Endothelial cell of umbilical vein (primary cell): Measurements from ENCODE around the gene C1orf115. TPM values are rescaled to one million over a fixed set of nuclear protein-coding genes. Genes with fewer than 3 reads are reported as not detected.

Experiments used
- BruUV-seq: library from RNA; stranded (reverse); fragments of 400-500 nt; replicated peaks from 2 replicates; lab custom pipeline; 2021; lab: Mats Ljungman, UMichigan
- CTCF ChIA-PET: fragments of 300-600, 350-600 bp; sonication (Branson Sonifier 250); formaldehyde crosslinking; loops from one replicate; lab custom pipeline; 2021; ENCODE audit warnings: antibody characterized with exemption, inconsistent platforms; lab: Charles Lee
- POLR2A ChIA-PET: fragments of 300-600, 350-600 bp; sonication (Branson Sonifier 250); formaldehyde crosslinking; loops from one replicate; lab custom pipeline; 2021; ENCODE audit warnings: antibody characterized with exemption, inconsistent platforms; lab: Charles Lee
- DNase-seq: peaks from one replicate; pipeline ENCODE4 v3.0.0-alpha.2; 2011; ENCODE audit warnings: low read depth, low spot score
- FAIRE-seq: peaks from 2 replicates; lab custom pipeline; 2011; peaks lifted over from hg19 to GRCh38; lab: Jason Lieb, UNC
- H2AFZ ChIP-seq: 2 replicates; pipeline ENCODE4 v1.6.0; 2012; ENCODE audit warnings: low read depth, low read length, control low read depth, inconsistent platforms
- H3K27ac ChIP-seq: 2 replicates; pipeline ENCODE4 v1.5.1; 2011; ENCODE audit warnings: low read depth, mild to moderate bottlenecking, control low read depth, low read length, moderate library complexity; ENCODE audit not compliant: insufficient read depth
- H3K27me3 ChIP-seq, 2 experiments: 2 replicates each; pipeline versions ENCODE4 v1.6.0 to v1.6.1; 2011; ENCODE audit warnings: low read length in 2 of 2, mixed read lengths in 1 of 2; ENCODE audit not compliant: control insufficient read depth in 2 of 2, insufficient read depth in 2 of 2
- H3K36me3 ChIP-seq, 2 experiments: 2 replicates in 1 of 2; 3 replicates in 1 of 2; pipeline ENCODE4 v1.5.1; 2011; ENCODE audit warnings: low read length in 2 of 2, mild to moderate bottlenecking in 1 of 2, moderate library complexity in 1 of 2; ENCODE audit not compliant: control insufficient read depth in 2 of 2, insufficient read depth in 2 of 2; ENCODE audit errors: extremely low read depth in 1 of 2
- H3K4me1 ChIP-seq: 3 replicates; pipeline ENCODE4 v1.5.1; 2011; ENCODE audit warnings: mild to moderate bottlenecking, low read length; ENCODE audit not compliant: control insufficient read depth, insufficient read depth; ENCODE audit errors: extremely low read depth
- H3K4me2 ChIP-seq: 2 replicates; pipeline ENCODE4 v1.6.1; 2011; ENCODE audit warnings: low read length, control low read depth, mixed read lengths; ENCODE audit not compliant: insufficient read depth
- H3K4me3 ChIP-seq, 3 experiments: fragments of 200-600 bp in 1 of 3; sonication (generic), shearing (Covaris generic) in 1 of 3; replicated peaks in 1 of 3; 2 replicates each; pipeline ENCODE4 v1.5.1; 2011 to 2016; ENCODE audit warnings: control low read depth in 3 of 3, low read length in 3 of 3, mild to moderate bottlenecking in 2 of 3, inconsistent platforms in 1 of 3, low read depth in 1 of 3, moderate library complexity in 1 of 3; ENCODE audit not compliant: insufficient read depth in 1 of 3
- H3K79me2 ChIP-seq: 2 replicates; pipeline ENCODE4 v1.6.0; 2012; ENCODE audit warnings: low read length, inconsistent platforms; ENCODE audit not compliant: control insufficient read depth, insufficient read depth
- H3K9ac ChIP-seq: replicated peaks from 2 replicates; pipeline ENCODE3; 2011; ENCODE audit warnings: low read length, control low read depth; ENCODE audit not compliant: insufficient read depth; ENCODE audit errors: extremely low read depth
- H3K9me1 ChIP-seq: replicated peaks from 3 replicates; pipeline ENCODE4 v1.6.0; 2011; ENCODE audit warnings: mild to moderate bottlenecking, low read length; ENCODE audit not compliant: control insufficient read depth, insufficient read depth; ENCODE audit errors: extremely low read depth
- H3K9me3 ChIP-seq: replicated peaks from 2 replicates; pipeline ENCODE4 v1.5.1; 2012; ENCODE audit warnings: low read length, inconsistent platforms; ENCODE audit not compliant: control insufficient read depth, insufficient read depth
- H4K20me1 ChIP-seq: replicated peaks from 2 replicates; pipeline ENCODE3; 2011; ENCODE audit warnings: mild to moderate bottlenecking, low read length; ENCODE audit not compliant: control insufficient read depth, insufficient read depth; ENCODE audit errors: extremely low read depth
- CTCF ChIP-seq, 2 donors: IDR thresholded peaks; 1 replicate in 1 of 2; 2 replicates in 1 of 2; pipeline ENCODE4 v1.5.1; 2011; ENCODE audit warnings: low read length in 2 of 2, mild to moderate bottlenecking in 2 of 2, moderate library complexity in 2 of 2, control low read depth in 1 of 2, inconsistent platforms in 1 of 2, low read depth in 1 of 2; ENCODE audit not compliant: insufficient read depth in 1 of 2; ENCODE audit errors: extremely low read depth in 1 of 2
- EZH2 ChIP-seq: IDR thresholded peaks from 2 replicates; pipeline ENCODE4 v1.6.1; 2012; ENCODE audit warnings: borderline replicate concordance, low read depth, mild to moderate bottlenecking, moderate library complexity, low read length, inconsistent platforms; ENCODE audit not compliant: severe bottlenecking
- FOS ChIP-seq: IDR thresholded peaks from 2 replicates; pipeline ENCODE4 v1.6.1; 2011; ENCODE audit warnings: mild to moderate bottlenecking, low read length, moderate library complexity, borderline replicate concordance; ENCODE audit not compliant: insufficient read depth
- GATA2 ChIP-seq: IDR thresholded peaks from 2 replicates; pipeline ENCODE4 v1.7.0; 2011; ENCODE audit warnings: low read depth, mild to moderate bottlenecking, moderate library complexity, mixed read lengths, low read length; ENCODE audit not compliant: insufficient read length, insufficient read depth
- JUN ChIP-seq: IDR thresholded peaks from 2 replicates; pipeline ENCODE4 v1.6.1; 2011; ENCODE audit warnings: borderline replicate concordance, low read depth; ENCODE audit not compliant: insufficient read length, insufficient read depth
- MYC ChIP-seq: IDR thresholded peaks from one replicate; pipeline ENCODE4 v1.6.1; 2011; ENCODE audit warnings: mild to moderate bottlenecking, low read depth, low read length
- POLR2A ChIP-seq: IDR thresholded peaks from 2 replicates; pipeline ENCODE4 v1.6.1; 2012; ENCODE audit warnings: low read depth, mild to moderate bottlenecking, control low read depth, low read length
- POLR2AphosphoS5 ChIP-seq: IDR thresholded peaks from 2 replicates; pipeline ENCODE4 v1.6.1; 2012; ENCODE audit warnings: low read depth, mild to moderate bottlenecking, control low read depth, low read length, moderate library complexity; ENCODE audit not compliant: insufficient read depth
- dilution Hi-C: fragments of 300-500 bp; cut with MboI; formaldehyde crosslinking; loops from one replicate; pipeline ENCODE4 v1.15.0; 2019; ENCODE audit warnings: low sequenced_read_pairs; ENCODE audit not compliant: extremely low pct_ligation_motif_present
- intact Hi-C: fragments of 100-400 bp; cut with micrococcal nuclease; formaldehyde crosslinking; loops from one replicate; pipeline ENCODE4 v1.10.0; 2022
- polyA plus RNA-seq, 4 experiments: library from polyadenylated mRNA; depleted of rRNA in 3 of 4; stranded (reverse) in 3 of 4; unstranded in 1 of 4; fragments of >200 nt; gene quantifications; 2 replicates each; pipeline versions ENCODE4 v1.2.1 to v1.2.3, GENCODE V29; 2011 to 2012; ENCODE audit warnings: missing spikeins in 1 of 4
- total RNA-seq: library from RNA; stranded (reverse); gene quantifications from 2 replicates; pipeline ENCODE4 v1.2.3, GENCODE V29; 2021
- TF ChIP-seq, protein P1 (sequence below): IDR thresholded peaks from 2 replicates; pipeline ENCODE4 v1.6.1; 2011; ENCODE audit not compliant: insufficient read depth, insufficient read length

Gene C1orf115
- total and polyA plus RNA-seq, 2 donors (not counting 3 experiments of a cell fraction or from before 2014, with no cell fraction given) = 11.1 to 16.4 TPM

GRCh38 chr1:220642285-220642684 is 47.9 kb upstream of the C1orf115 start:
- ChIA-PET CTCF (no interaction called here), POLR2A (no interaction called here)
- dilution Hi-C loops = no loop called here
- Histone ChIP-seq H3K4me2 (no peak overlapping the region), H3K36me3 (no peaks in the 10 kb centered on the region), H3K9ac (no peak overlapping the region), H3K27ac (no peak overlapping the region), H2AFZ (no peak overlapping the region), H3K9me1 (no peaks in the 10 kb centered on the region), H3K79me2 (no peaks in the 10 kb centered on the region), H4K20me1 (no peaks in the 10 kb centered on the region), H3K4me3 (no peak overlapping the region), H3K27me3 (no peaks in the 10 kb centered on the region), H3K9me3 (no peaks in the 10 kb centered on the region), H3K4me1 (no peaks in the 10 kb centered on the region)
- intact Hi-C loops = no loop called here
- BruUV-seq = no TSS peak
- TF ChIP-seq POLR2AphosphoS5 (no peak), POLR2A (no peak), CTCF (IDR thresholded peaks at IDR 0.05; ENCODE audit: extremely low read depth in 1 of 2, insufficient read depth in 1 of 2, low read depth in 1 of 2, low read length in 2 of 2) (no peak), EZH2 (no peak), JUN (no peak), GATA2 (no peak), MYC (no peak), FOS (no peak)
- TF ChIP-seq, protein P1, sequence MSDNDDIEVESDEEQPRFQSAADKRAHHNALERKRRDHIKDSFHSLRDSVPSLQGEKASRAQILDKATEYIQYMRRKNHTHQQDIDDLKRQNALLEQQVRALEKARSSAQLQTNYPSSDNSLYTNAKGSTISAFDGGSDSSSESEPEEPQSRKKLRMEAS = no peak
- DNase-seq (no peak), FAIRE-seq (no peak)
